Fibroblast of upper back skin (primary cell): ENCODE data around the gene DUSP28.
"Not testable (repeated sequence)": the region's sequence is repeated elsewhere in the genome, so short reads cannot be mapped to it uniquely, and the experiment has no call there.

Experiments used
- DNase-seq: peaks from one replicate; pipeline ENCODE4 v3.0.0-alpha.2; 2013

The DUSP28 gene

GRCh38 chr2:240561325-240561971 lies 1.3 kb downstream of the DUSP28 start:
- peak; percentile 53 for DNase-seq

GRCh38 chr2:240563231-240563630 lies 3.1 kb downstream of the DUSP28 start:
- not testable (repeated sequence) for DNase-seq

- DNase-seq = no peak
These were observed 3.9 kb downstream of the DUSP28 start for GRCh38 chr2:240563951-240564560.

GRCh38 chr2:240564561-240565332 lies 4.6 kb downstream of the DUSP28 start:
- DNase-seq = no peak

DNA sequence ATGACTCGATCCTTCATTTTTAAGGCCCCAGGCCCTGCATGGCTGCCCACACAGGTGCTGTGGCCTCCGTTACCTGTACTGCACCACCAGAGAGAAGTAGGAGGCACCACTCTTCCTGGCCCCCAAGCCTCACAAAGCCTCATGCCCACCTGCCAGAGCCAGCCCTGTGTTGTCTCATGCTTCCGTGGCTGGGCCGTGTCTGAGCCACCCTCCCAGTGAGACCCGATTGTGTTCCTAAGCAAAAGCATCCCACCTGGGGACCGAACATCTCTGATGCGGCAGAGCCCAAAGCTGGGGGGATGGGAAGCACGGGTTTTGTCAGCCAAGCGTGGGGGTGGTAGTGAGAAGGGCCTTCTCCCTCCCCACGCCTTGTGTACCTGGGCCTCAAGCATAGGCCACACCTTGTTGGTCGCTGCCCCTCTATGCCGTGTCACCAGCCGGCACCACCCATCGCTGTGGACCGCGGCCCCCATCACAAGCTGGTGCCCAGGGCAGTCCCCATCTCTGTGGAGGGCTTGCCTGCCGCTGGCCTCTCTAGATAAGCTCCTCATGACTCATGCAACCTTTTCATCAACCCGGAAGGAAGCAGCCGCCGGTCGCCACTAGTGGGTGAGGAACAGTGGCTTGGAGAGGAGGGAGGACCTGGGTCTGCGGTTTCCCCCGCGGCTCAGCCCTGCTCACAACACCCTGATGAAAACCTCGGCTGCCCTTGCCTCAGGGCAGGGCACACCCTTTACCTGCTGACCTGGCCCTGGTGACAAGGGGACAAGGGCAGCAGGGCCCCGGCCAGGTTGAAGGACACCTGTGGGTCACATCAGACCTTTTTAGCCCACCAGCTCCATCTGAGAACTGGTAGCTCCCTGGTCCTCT lies 5.4 kb downstream of the DUSP28 start:
- DNase-seq = peak; percentile 30

DNA sequence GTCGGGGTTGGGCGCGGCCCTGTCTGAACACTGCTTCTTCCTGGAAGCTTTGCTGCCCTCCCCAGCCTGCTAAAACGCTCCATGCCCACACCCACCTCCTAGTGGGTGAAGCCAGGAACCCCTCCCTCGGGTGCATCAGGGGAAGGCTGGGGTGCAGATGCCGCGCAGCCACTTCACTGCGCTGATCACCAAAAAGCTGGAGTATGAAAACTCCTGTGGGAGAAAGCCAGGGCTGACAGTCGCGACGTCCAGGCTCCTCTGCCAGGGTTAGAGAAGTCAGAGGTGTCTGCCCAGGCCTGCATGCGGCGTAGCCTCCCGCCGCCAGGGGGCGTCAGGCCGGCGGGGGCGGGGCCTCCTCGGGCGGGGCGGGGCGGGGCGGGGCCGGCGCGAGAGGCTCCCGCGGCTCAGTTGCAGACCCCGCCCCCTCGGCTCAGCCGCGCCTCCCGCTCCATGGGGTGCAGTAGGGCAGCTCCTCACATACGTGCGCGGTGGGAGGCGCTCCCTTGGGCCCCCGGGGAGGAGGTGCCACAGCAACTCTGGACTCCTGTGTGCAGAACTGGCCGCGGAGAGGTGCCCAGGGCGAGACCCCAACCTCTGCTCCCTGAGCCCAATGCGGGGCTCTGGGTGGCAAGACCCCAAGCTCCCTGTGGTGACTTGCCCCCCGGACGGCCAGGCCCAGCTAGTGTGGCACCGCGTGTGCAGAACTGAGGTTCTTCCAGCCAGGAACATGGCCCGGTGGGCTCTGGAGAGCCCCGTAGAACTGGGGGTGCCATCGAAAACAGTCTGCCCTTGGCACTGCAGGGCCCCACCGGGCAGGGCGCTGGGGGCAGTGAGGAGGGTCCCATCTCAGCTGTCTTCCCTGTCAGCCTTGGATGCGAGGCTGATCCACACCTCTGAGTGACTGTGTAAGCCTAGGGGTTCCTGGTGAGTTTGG lies 6.3 kb downstream of the DUSP28 start:
- peak; percentile 87 for DNase-seq

DNA sequence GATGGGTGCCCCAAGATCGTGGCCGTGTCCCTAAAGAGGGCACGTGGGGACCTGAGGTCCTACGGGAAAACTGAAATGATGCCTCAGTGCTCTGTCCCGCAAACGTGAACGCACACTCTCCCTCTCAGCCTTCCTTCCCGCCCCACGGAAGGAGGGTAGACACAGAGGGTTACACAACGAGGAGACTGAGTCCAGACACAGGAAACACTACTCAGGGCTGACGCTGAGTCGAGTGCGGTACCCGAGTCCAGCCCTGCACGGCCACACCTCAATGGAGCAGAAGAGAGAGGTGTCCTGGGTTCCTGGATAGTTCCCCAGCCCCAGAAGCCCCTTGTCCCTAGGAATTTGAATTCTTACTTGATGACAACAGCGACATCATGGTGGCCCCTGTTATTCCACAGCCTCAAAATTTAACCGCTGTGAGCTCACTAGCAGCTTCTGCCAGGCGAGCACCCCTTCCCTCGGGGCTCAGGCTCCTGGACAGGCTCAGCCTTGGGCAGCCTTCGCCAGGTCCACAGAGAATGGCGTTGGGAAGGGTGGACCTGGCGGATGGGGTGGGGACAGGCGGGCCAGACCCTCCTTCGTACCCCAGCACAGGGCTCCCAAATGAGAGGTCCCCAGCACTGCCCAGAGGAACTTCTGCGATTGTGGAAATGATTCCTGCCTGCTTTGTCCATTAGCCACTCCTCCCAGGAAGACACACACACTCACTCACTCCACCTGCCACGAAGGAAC lies 7.1 kb downstream of the DUSP28 start:
- no peak for DNase-seq

- DNase-seq = peak; percentile 19
These were observed 7.9 kb downstream of the DUSP28 start, which contains the start of gene RNPEPL1 for GRCh38 chr2:240567872-240568677. RNPEPL1 (plus strand) TSS chr2:240568484; CDS start chr2:240568587, 103 bp downstream.

DNA sequence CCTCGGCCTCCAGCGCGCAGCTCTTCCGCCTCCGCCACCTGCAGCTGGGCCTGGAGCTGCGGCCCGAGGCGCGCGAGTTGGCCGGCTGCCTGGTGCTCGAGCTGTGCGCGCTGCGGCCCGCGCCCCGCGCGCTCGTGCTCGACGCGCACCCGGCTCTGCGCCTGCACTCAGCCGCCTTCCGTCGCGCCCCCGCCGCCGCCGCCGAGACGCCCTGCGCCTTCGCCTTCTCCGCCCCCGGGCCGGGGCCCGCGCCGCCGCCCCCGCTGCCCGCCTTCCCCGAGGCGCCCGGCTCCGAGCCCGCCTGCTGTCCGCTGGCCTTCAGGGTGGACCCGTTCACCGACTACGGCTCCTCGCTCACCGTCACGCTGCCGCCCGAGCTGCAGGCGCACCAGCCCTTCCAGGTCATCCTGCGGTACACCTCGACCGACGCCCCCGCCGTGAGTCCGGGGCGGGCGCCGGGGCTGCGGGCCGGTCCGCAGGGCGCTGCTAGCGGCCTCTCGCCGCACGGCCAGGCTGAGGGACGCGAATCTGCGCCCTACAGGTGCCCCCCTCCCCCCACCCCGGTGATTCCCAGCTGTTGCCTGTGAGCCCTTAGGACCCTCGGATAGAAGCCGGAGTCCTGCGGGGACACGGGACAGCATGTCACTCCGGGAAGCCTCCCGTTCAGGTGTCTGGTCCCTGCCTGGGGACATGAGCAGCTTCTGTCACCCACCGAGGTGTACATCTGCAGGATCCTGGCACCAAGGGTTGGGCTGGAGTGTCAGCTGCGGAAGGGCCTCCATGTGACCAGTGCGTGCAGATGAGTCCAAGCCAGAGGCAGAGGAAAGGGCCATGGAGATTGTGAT lies 8.7 kb downstream of the DUSP28 start:
- peak; percentile 45 for DNase-seq

DNA sequence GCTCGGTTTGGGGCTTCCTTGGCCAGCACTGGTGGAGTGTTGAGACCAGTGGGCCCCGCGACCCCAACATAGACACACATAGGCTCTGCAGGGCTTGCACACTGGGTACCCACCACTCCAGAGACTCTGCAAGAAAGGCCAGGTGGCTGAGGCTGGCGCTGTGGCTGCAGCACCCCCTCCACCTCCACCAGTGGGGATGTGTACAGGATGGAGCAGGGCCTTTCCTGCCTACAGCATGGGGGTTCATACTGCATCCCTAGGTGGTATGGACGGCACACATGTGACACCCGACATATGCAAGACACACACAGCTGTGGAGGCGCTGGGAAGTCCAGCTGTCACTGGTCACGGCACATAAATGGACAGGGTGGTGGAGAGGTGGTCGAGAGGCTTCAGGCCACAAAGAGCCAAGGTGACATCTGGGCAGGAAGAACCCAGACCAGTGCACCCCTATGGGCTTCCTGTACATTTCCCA lies 9.4 kb downstream of the DUSP28 start:
- DNase-seq = no peak

DNA sequence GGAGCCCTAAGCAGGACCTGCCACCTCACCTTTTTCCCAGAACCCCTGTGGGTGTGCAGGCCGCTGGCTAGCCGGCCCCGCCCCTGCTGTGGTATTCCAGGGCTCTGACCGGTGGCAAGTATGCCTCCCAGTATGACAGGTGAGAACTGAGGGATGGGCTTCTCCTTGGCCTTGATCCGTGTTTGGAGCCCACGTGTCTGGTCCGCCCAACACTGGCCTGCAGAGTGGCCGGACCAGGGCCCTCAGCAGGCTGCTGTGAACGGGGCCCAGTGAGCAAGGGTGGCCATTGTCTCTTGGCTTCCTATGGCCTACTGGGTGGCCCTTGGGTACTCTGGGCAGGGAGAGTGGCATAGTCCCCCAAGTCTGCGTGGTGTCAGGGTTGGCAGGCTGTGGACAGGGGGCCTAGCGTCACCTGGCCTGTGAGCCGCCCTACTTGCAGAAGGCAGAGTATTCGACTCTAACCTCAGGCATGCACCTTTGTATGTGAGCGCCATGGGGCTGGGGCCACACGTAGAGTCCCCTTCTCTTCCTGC lies 9.9 kb downstream of the DUSP28 start:
- DNase-seq = no peak

DNA sequence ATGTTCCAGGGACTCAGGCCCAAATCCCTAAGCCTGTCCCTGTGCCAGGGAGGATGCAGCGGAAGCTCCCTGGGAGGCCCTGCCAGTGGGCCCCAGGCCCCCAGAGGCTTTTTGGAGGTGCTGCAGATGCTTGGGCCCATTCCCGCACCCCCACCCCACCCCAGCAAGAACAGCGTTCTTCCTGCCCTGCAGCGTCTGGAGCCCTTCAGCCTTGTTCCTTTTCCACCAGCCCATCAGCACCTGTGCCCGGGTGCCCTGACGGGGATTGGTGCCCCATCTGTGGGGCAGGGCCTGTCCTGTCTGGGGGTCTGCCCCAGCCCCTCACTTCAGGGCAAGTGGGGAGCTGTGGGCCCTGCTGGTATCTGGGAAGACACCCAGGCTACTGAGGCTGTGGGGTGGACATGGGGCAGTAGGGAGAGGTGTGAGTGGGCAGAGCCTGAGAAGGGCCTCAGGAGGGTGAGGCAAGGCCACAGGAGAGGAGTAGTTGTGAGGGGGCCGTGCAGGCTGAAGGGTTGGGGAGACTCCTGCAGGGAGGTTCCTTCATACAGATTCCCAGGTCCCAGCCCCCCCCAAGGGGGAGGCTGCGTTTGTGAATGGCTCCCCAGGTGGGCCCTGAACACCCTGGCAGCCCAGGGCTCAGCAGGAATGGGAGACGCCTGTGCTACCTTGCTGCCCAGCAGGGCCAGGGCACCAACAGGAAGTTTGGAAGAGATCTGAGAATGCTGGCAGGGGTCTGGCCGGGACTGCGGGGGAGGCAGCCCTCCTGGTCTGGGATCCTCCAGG lies 10.6 kb downstream of the DUSP28 start:
- no peak for DNase-seq

DNA sequence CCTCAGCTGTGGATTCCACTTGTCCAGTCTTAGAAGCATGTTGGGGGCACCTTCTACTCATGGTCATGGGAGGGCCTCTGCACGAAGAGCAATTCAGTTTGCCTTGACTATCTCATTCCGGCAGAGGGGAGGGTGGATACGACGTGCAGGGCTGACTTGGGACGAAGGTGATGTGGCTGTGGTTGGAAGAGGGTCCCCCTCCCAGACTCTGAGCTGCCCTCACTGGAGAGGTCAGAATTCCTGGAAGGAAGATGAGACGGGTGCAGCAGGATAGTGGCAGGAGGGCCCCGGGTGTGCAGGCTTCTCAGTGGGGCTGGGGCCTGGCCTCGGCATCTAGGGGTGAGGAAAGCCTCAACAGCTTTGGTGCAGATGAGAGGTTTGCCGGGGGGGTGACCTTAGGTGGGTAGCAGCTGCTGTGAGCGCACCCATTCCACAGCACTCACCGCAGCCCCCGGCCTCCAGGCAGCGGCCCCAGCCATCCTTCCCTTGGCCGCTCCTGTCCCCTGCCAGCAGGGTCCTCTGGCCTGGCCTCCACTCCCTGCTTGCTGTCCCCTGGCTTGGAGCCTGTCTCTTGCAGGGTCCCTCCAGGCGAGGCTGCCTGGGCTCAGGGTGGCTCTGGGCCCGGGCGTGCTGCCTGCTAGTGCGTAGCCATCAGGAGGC lies 11.3 kb downstream of the DUSP28 start:
- DNase-seq = no peak

- no peak for DNase-seq
These were observed 12.2 kb downstream of the DUSP28 start for GRCh38 chr2:240572141-240573031.

DNA sequence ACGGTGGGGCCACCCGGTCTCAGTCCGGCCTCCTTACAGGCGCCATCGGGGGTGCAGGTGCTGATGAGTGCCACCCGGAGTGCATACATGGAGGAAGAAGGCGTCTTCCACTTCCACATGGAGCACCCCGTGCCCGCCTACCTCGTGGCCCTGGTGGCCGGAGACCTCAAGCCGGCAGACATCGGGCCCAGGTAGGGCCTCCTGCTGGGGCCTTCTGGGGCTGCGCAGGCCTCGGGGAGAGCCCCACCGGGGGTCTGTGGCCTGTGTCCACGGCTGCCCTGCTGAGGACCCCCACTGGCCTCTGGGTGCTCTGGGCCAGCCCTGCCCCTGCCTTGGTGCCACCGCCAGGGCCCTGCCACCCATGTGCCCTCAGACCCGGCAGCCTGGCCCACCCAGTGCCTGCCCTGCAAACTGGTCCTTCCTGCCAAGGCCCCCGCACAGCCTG lies 12.9 kb downstream of the DUSP28 start:
- no peak for DNase-seq
